Naive thymus-derived CD8-positive, alpha-beta T cell (primary cell): ENCODE results near the gene ZBTB47. TPM values are rescaled to one million over a fixed set of nuclear protein-coding genes. Genes with fewer than 3 reads are reported as not detected.

Experiments used
- ATAC-seq, 2 donors: fragments of 150-1000 bp; cut with Tn5 transposase in 1 of 2; sonication (Bioruptor Pico), chemical (Tn5 transposase) in 1 of 2; 1 replicate in 1 of 2; 2 replicates in 1 of 2; pipeline ENCODE4 v1.10.0; 2021; ENCODE audit warnings: mild to moderate bottlenecking in 2 of 2, moderate library complexity in 2 of 2
- POLR2A ChIA-PET: fragments of 350-600 bp; sonication (Branson Sonifier 250); formaldehyde crosslinking; loops from one replicate; lab custom pipeline; 2021; ENCODE audit warnings: antibody characterized with exemption; lab: Charles Lee
- DNase-seq, 10 donors: peaks; one replicate each; pipeline versions ENCODE4 v3.0.0 to v3.0.0-alpha.2; 2020 to 2022
- H3K27ac Mint-ChIP-seq, 10 donors: one replicate each; pipeline ENCODE4 v1.8.0; 2020 to 2022; ENCODE audit warnings: mild to moderate bottlenecking in 10 of 10, mixed read lengths in 10 of 10, moderate library complexity in 4 of 10, inconsistent platforms in 1 of 10
- H3K27me3 Mint-ChIP-seq, 5 donors: one replicate each; pipeline ENCODE4 v1.8.0; 2021 to 2022; ENCODE audit warnings: mixed read lengths in 5 of 5
- H3K36me3 Mint-ChIP-seq, 3 donors: one replicate each; pipeline ENCODE4 v1.8.0; 2020 to 2022; ENCODE audit warnings: mixed read lengths in 3 of 3, mild to moderate bottlenecking in 2 of 3, inconsistent platforms in 1 of 3
- H3K4me1 Mint-ChIP-seq, 4 donors: one replicate each; pipeline ENCODE4 v1.8.0; 2021 to 2022; ENCODE audit warnings: mixed read lengths in 4 of 4
- H3K4me3 Mint-ChIP-seq, 10 donors: one replicate each; pipeline ENCODE4 v1.8.0; 2020 to 2022; ENCODE audit warnings: mild to moderate bottlenecking in 10 of 10, mixed read lengths in 10 of 10, moderate library complexity in 6 of 10, inconsistent platforms in 1 of 10
- H3K9me3 Mint-ChIP-seq, 9 donors: one replicate each; pipeline ENCODE4 v1.8.0; 2020 to 2022; ENCODE audit warnings: mixed read lengths in 9 of 9, mild to moderate bottlenecking in 3 of 9, inconsistent platforms in 1 of 9, moderate library complexity in 1 of 9
- polyA plus RNA-seq, 3 donors: library from polyadenylated mRNA; unstranded; fragments of 300-500 nt; fragmentation: Illumina TruSeq; gene quantifications; one replicate each; pipeline ENCODE4 v1.2.3, GENCODE V29; 2021
- total RNA-seq, 8 experiments: library from RNA in 2 of 8; stranded (reverse) in 2 of 8; gene quantifications; one replicate each; pipeline ENCODE4 v1.2.3 and lab custom pipeline; 2021 to 2026

ZBTB47 gene
- total and polyA plus RNA-seq, 5 experiments from 2014 or later: 0.23 to 0.41 TPM; not detected in 3

DNA sequence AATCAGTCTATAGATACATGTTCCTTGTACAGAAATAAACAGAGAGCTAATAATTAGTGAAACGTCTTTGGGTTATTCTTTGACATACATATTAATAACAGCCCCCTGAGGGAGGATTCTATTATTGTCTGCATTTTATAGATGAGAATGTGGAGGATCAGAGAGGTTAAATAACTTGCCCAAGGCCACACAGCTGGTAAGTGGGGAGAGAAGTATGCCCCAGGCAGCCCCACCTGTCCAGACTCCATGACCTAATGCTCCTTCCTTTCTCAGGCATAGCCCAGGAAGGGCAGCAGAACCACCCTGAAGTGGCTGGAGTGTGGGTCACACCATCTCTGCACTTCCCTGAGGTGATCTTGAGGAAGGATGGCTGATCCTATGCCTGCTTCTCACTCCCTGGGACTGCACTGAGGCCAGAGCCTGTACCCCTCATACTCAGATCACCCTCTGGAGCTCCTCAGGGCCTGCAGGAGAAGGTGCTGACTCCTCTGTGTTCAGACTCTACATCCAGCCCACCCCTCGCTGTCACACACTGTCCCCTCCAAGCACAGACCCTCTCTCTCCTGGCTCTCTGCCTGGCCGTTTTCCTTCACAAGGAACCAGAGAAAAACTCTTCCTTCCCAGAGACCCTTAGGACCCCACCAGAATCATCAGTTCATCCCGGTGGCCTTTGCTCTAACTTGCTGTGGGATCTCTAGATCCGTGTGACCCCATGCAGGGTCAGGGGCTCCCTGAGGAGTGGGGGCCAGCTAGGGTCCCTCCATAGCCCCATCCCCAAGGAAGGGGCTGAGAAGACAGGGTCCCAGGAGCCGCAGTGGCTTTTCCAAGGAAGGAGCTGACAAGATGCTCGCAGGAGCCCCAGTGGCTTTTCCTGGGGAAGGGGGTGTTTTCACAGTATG lies 53.5 kb downstream of the ZBTB47 start:
- POLR2A ChIA-PET: no interaction called here
- no peak for ATAC-seq

DNA sequence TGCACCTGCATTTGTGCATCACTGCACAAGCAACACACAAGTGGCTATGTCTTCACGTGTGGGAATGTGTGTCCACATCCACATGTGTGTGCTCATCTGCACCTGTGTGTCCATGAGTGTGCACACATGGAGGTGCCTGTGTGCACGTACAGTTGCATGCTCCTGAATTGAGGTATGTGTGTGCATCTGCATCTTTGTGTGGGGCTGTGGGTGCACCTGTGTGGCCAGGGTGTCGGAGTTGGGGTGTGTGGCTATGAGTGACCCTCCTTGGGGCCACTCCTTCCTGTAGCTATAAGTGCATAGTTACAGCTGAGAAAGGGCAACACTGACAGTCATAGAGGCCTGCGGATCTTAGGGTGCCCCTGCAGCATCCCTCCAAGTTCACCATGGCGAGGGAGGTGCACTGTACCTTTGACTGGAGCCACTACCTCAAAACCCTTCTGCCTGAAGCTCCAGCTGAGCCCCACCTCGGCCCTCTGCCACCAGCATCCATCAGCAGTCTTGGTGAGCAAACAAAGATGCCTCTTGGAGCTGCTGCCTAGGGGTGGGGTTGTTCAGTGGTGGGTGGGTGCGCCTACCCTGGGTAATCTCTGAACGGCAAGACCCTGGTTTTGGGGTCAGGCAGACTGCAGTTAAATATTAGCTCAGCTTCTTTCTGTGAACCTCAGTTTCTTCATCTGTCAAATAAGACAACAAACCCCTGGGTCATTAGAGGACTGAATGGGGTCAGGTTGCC lies 54.3 kb downstream of the ZBTB47 start:
- no peak for DNase-seq
- no peaks in the 10 kb centered on the region for H3K9me3 Mint-ChIP-seq

More for the DNA sequence above, 53.5 kb downstream of the ZBTB47 start:
- Mint-ChIP-seq H3K4me3 (no peak overlapping the region), H3K27me3 (peaks cover 1 to 34% (median 14%) of the 10 kb centered on the region in 5 donors), H3K27ac (no peak overlapping the region), H3K36me3 (no peaks in the 10 kb centered on the region), H3K4me1 (peaks cover 0 to 2% (median 0%) of the 10 kb centered on the region in 4 donors), H3K9me3 (no peaks in the 10 kb centered on the region)
- no peak for DNase-seq

DNA sequence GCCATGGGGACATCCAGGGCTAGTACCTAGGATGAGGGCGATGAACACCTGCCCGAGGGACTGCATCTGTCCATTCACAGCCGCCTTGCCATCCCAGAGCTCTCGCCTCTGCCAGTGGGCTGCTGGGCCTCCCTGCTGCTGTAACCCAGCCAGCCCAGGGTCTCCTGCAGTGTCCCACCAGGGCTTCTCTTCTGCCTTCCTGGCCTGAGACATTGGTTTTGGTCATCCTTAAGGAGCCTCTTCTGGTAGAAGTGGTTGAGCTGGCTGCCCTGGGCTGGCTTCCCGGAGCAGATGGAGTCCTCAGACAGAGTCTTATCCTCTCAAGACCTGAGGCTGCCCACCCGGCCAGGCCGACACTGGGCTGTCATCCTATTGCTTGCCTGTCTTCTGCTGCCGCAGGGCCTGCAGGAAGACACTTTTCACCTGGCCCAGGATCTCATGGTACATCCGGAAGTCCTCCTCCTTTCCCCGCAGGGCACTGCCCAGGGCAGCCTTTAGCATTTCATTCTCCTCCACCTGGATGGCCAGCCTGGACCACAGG lies 55.2 kb downstream of the ZBTB47 start:
- DNase-seq: no peak
- peaks cover 0 to 2% (median 0%) of the 10 kb centered on the region in 4 donors for H3K4me1 Mint-ChIP-seq
- POLR2A ChIA-PET: no interaction called here
- no peaks in the 10 kb centered on the region for H3K36me3 Mint-ChIP-seq
- no peak for ATAC-seq
- H3K9me3 Mint-ChIP-seq: no peaks in the 10 kb centered on the region
- H3K27ac Mint-ChIP-seq: no peak overlapping the region
- H3K4me3 Mint-ChIP-seq: no peak overlapping the region
- peaks cover 1 to 24% (median 7%) of the 10 kb centered on the region in 5 donors for H3K27me3 Mint-ChIP-seq

More for the DNA sequence above, 54.3 kb downstream of the ZBTB47 start:
- H3K27ac Mint-ChIP-seq: no peak overlapping the region
- no peak for ATAC-seq
- no peak overlapping the region for H3K4me3 Mint-ChIP-seq
- H3K27me3 Mint-ChIP-seq: peaks cover 1 to 33% (median 14%) of the 10 kb centered on the region in 5 donors
- H3K4me1 Mint-ChIP-seq: peaks cover 0 to 2% (median 0%) of the 10 kb centered on the region in 4 donors
- POLR2A ChIA-PET: no interaction called here
- no peaks in the 10 kb centered on the region for H3K36me3 Mint-ChIP-seq

DNA sequence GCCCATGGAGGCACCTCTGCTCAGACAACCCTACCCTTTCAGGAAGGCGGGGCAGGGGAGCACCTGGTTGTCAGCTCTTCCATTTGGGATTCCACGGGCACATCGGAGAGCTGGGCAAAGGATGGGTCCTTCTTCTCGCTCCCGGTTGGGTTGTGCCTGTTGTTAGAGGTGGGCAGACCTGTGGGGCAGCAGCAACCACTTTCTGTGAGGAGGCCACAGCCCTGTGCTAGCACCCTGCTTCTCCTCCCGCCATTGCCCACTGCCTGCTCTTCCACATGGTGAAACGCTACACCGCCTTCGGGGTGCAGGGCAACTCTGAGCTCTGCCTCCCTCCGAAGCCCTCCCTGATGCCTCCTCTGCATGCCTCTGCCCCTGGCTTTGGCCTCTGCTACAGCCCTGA lies 56.1 kb downstream of the ZBTB47 start:
- H3K4me1 Mint-ChIP-seq: peaks cover 0 to 2% (median 0%) of the 10 kb centered on the region in 4 donors

DNA sequence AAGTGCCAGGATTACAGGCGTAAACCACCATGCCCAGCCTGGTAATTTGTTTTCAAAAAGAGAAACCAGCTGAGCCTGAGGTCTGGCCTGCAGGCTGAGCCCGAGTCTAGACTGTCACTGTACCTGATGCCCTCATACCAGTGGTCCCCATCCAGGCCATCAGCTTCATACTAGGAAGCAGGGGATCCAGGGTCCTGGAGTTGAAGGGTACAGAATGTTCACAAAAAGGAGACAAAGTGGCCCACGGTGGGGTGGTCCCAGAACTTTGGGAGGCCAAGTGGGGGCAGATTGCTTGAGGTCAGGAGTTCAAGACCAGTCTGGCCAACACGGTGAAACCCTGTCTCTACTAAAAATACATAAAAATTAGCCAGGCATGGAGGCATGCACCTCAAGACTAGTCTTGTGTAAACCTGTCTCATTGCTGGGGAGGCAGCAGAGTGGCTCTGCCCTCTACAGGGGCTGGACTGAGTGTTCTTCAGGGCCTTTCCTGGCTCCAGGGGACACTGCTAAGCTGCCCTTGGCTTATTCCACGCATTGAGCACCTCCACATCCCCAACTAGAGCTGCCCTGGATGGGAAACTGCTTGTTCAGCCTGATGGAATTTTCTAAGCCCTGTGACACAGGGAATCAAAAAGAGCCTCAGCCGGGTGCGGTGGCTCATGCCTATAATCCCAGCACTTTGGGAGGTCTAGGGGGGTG lies 57.0 kb downstream of the ZBTB47 start:
- Mint-ChIP-seq H3K4me3 (no peak overlapping the region), H3K9me3 (no peaks in the 10 kb centered on the region), H3K27ac (no peak overlapping the region), H3K4me1 (peaks cover 0 to 2% (median 0%) of the 10 kb centered on the region in 4 donors), H3K36me3 (no peaks in the 10 kb centered on the region), H3K27me3 (peaks cover 1 to 20% (median 4%) of the 10 kb centered on the region in 5 donors)
- DNase-seq (no peak), ATAC-seq (no peak)
- POLR2A ChIA-PET: no interaction called here

More for the DNA sequence above, 56.1 kb downstream of the ZBTB47 start:
- H3K27ac Mint-ChIP-seq: peak overlapping the region in 1 of 10 donors; percentile 27
- no peak for DNase-seq
- no peaks in the 10 kb centered on the region for H3K9me3 Mint-ChIP-seq
- H3K36me3 Mint-ChIP-seq: no peaks in the 10 kb centered on the region
- H3K4me3 Mint-ChIP-seq: no peak overlapping the region
- ATAC-seq: no peak
- H3K27me3 Mint-ChIP-seq: peaks cover 1 to 20% (median 6%) of the 10 kb centered on the region in 5 donors
- POLR2A ChIA-PET: no interaction called here

DNA sequence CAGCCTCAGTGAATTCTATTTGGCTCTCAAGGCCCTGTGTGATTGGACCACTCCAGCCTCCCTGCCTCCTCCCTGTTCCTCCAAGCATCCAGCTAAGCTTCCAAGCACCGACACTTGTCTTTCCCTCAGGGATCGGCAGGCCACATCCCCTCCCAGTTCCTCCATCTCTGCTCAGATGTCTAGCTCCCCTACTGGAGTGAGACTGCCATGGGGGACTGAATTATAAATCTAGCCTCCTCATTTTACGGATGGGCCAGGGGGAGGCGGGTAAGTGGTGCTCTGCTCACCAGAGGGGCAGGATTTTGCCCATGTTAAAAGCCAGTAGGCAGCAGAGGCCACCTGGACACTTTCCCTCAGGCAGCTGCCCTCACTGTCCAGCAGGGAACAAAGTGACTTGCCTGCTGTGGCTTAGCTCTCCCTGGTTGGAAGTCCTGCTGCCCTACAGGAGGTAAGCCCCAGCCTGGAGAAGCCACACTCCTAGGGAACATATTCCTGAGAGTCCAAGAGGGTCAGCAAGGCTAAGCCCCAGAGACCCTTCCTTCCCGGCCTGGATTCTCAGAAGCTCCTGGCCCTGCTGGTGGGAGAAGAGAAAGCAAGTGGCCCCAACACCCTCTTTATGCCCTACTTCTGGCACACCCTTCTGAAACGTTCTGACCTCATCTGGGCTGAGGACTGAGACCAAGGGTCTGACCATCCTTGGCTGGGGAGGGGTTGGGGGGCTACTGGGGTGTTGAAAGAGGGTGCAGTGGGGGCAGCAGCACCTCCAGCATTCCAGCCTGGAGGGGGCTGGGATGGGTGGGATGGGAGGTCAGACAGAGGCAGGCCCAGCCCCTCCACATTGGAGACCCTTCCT lies 58.2 kb downstream of the ZBTB47 start:
- no peak for DNase-seq

DNA sequence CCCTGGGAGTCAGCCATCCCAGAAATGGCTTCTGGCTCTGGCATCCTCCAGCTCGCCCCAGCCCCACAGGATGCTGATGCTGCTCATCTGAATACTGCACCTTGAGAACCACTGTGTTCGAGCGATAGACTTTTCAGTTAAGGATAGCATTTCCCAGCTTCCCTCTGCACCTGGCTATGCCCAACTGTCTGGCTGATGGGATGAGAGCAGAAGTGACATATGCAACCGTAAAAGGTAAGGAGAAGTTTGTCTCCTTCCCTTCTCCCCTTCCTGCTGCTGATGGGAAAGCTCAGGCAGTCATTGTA lies 58.8 kb downstream of the ZBTB47 start:
- H3K9me3 Mint-ChIP-seq: no peaks in the 10 kb centered on the region
- no peaks in the 10 kb centered on the region for H3K36me3 Mint-ChIP-seq
- POLR2A ChIA-PET: no interaction called here
- H3K27me3 Mint-ChIP-seq: peaks cover 1 to 18% (median 7%) of the 10 kb centered on the region in 5 donors
- H3K4me1 Mint-ChIP-seq: peaks cover 0 to 2% (median 0%) of the 10 kb centered on the region in 4 donors
- DNase-seq (no peak), ATAC-seq (no peak)
- no peak overlapping the region for H3K4me3 Mint-ChIP-seq
- peak overlapping the region in 1 of 10 donors; percentile 44 for H3K27ac Mint-ChIP-seq

More for the DNA sequence above, 58.2 kb downstream of the ZBTB47 start:
- POLR2A ChIA-PET: interaction anchor here (0.6 to 0.7 kb wide), 2 partner anchors 8 to 886 kb away, joined by 4 to 7 read pairs; no protein-coding TSS in a partner anchor
- H3K4me3 Mint-ChIP-seq: no peak overlapping the region
- no peak overlapping the region for H3K27ac Mint-ChIP-seq
- no peaks in the 10 kb centered on the region for H3K9me3 Mint-ChIP-seq
- no peak for ATAC-seq
- H3K36me3 Mint-ChIP-seq: no peaks in the 10 kb centered on the region
- H3K4me1 Mint-ChIP-seq: peaks cover 0 to 2% (median 0%) of the 10 kb centered on the region in 4 donors
- peaks cover 1 to 20% (median 7%) of the 10 kb centered on the region in 5 donors for H3K27me3 Mint-ChIP-seq

DNA sequence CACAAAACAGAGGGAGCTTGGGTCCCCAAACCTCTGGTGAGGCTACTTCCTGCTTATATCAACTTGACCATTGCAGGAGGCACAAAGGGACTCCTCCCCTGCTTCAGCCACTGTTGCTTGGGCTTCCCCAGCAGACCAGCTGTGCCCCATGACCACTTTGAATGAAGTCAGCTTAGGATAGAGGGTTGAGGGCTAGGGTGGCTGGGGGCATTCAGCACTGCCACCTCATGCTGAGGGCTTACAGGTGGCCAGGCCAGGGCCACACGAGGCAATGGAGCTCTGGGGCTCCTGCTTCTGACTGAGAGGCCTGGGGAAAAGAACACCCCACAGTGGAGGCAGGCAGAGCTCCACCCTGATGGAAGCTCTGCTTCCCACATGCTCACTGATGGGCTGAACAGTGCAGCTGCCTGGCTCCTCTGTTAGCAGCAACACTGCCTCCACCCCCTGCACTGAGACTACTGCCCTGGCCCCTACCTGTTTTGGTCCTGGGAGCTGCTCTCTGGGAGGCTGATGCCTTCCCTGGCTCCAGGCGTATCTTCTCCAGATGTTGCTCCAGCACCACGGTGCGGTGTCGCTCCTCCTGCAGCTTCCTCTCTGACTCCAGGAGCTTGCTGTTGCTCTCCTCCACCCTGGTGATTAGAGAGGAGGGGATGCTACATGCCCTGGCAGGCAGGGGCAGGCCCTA lies 59.3 kb downstream of the ZBTB47 start:
- Mint-ChIP-seq H3K27me3 (peaks cover 1 to 13% (median 7%) of the 10 kb centered on the region in 5 donors), H3K9me3 (no peaks in the 10 kb centered on the region), H3K36me3 (no peaks in the 10 kb centered on the region), H3K4me3 (no peak overlapping the region), H3K27ac (no peak overlapping the region), H3K4me1 (peaks cover 0 to 2% (median 0%) of the 10 kb centered on the region in 4 donors)
- POLR2A ChIA-PET: no interaction called here
- ATAC-seq: no peak
- no peak for DNase-seq

DNA sequence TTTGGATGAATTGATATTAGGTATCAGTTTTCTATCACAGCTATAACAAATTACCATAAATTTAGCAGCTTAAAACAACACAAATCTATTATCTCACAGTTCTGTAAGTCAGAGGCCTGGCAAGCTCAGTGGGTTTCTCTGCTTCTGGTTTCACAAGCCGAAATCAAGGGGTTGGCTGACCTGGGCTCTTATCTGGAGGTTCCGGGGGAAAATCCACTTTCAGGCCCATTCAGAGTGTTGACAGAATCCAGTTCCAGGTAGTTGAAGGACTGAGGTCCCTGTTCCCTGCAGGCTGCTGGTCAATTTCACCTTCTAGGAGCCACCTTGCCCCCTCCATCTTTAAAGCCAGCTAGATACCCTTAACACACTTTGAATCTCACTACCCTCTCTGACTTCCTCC lies 60.2 kb downstream of the ZBTB47 start:
- H3K4me3 Mint-ChIP-seq: no peak overlapping the region
- H3K9me3 Mint-ChIP-seq: no peaks in the 10 kb centered on the region
- no peaks in the 10 kb centered on the region for H3K36me3 Mint-ChIP-seq
- ATAC-seq (no peak), DNase-seq (no peak)
- peaks cover 1 to 12% (median 7%) of the 10 kb centered on the region in 5 donors for H3K27me3 Mint-ChIP-seq
- no peak overlapping the region for H3K27ac Mint-ChIP-seq
- peaks cover 0 to 2% (median 0%) of the 10 kb centered on the region in 4 donors for H3K4me1 Mint-ChIP-seq
- POLR2A ChIA-PET: no interaction called here

DNA sequence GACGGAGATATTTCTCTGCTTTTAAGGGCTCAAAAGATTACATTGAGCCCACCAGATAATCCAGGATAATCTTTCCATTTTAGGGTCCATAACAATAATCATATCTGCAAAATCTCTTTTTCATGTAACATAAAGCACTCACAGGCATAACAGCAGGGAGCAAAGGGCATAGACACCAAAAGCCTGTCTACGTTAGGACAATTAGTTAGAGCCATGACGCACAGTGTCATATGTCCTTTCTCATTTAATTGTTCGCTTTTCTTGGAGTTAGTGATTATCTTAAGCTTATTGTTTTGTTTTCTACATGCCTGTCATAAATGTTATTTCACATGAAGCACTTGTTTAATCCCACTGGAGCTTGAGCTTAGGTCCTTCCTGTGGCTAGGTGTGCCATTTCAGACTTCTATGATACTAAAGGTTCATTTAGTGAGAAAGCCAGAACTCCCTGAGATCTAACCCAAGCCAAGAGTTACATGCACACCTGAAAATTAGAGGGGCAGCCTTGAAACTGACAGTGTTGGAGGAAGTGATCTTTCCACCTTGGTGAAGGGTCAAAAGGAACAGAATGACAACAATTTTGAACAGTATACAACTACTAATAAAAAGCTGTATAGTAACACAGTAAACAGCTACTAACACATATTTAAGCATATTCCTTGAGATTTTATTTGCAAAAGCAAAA lies 60.8 kb downstream of the ZBTB47 start:
- POLR2A ChIA-PET: no interaction called here
- DNase-seq: no peak
- H3K27me3 Mint-ChIP-seq: peaks cover 0 to 10% (median 6%) of the 10 kb centered on the region in 5 donors
- no peak overlapping the region for H3K27ac Mint-ChIP-seq
- no peak for ATAC-seq
- H3K36me3 Mint-ChIP-seq: no peaks in the 10 kb centered on the region
- H3K4me3 Mint-ChIP-seq: no peak overlapping the region
- peaks cover 0 to 2% (median 0%) of the 10 kb centered on the region in 4 donors for H3K4me1 Mint-ChIP-seq
- H3K9me3 Mint-ChIP-seq: no peaks in the 10 kb centered on the region
